ENCODE data around the gene HTR3B. TPM values are rescaled to one million over a fixed set of nuclear protein-coding genes. Genes with fewer than 3 reads are reported as not detected.
"Not testable (repeated sequence)": the region's sequence is repeated elsewhere in the genome, so short reads cannot be mapped to it uniquely, and the experiment has no call there.

HTR3B gene
- total RNA-seq, 4 donors from 2014 or later, result not detected

DNA sequence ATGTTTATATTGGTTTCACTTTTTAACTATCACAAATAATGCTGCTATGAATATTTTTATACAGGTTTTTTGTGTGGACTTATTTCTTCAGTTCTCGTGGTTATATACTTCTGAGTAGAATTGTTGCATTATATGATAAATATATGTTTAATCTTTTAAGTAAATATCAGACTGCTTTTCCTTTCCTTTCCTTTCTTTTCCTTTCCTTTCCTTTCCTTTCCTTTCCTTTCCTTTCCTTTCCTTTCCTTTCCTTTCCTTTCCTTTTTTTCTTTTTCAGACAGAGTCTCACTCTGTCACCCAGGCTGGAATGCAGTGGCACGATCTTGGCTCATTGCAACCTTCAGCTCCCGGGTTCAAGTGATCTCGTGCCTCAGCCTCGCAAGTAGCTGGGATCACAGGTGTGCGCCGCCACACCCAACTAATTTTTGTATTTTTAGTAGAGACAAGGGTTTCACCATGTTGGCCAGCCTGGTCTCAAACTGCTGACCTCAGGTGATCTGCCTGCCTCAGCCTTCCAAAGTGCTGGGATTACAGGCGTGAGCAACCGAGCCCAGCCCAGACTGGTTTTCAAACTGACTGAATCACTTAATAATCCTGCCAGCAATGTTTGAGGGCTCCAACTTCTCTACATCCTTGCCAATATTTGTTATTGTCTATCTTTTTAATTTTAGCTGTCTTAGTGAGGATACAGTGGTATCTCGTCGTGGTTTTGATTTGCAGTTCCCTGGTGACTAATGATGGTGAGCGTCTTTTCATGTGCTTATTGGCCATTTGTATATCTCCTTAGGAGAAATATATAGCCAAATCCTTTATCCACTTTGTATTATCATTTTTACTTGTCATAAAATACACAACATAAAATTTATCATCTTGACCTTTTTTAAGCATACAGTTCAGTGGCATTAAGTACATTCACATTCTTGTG lies 21.9 kb downstream of the HTR3B start:
- in situ Hi-C loops (cut with MboI; ENCODE audit: low sequenced_read_pairs in 4 of 4), result no loop called here
- Histone ChIP-seq H3K36me3 (no peaks in the 10 kb centered on the region), H3K4me1 (no peaks in the 10 kb centered on the region), H3K4me3 (no peak overlapping the region), H3K27me3 (no peaks in the 10 kb centered on the region), H3K9me3 (no peaks in the 10 kb centered on the region), H3K27ac (no peak overlapping the region)
- ATAC-seq, result no peak
- no peak for TF ChIP-seq POLR2A (IDR thresholded peaks at IDR 0.05)
- TF ChIP-seq, protein P1, sequence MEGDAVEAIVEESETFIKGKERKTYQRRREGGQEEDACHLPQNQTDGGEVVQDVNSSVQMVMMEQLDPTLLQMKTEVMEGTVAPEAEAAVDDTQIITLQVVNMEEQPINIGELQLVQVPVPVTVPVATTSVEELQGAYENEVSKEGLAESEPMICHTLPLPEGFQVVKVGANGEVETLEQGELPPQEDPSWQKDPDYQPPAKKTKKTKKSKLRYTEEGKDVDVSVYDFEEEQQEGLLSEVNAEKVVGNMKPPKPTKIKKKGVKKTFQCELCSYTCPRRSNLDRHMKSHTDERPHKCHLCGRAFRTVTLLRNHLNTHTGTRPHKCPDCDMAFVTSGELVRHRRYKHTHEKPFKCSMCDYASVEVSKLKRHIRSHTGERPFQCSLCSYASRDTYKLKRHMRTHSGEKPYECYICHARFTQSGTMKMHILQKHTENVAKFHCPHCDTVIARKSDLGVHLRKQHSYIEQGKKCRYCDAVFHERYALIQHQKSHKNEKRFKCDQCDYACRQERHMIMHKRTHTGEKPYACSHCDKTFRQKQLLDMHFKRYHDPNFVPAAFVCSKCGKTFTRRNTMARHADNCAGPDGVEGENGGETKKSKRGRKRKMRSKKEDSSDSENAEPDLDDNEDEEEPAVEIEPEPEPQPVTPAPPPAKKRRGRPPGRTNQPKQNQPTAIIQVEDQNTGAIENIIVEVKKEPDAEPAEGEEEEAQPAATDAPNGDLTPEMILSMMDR (IDR thresholded peaks at IDR 0.05 in 4 of 5, conservative IDR thresholded peaks at IDR 0.05 in 1 of 5), result no peak
- no peak for DNase-seq
- intact Hi-C loops (cut with DNase I; ENCODE audit: low total_unique reads), result no loop called here

DNA sequence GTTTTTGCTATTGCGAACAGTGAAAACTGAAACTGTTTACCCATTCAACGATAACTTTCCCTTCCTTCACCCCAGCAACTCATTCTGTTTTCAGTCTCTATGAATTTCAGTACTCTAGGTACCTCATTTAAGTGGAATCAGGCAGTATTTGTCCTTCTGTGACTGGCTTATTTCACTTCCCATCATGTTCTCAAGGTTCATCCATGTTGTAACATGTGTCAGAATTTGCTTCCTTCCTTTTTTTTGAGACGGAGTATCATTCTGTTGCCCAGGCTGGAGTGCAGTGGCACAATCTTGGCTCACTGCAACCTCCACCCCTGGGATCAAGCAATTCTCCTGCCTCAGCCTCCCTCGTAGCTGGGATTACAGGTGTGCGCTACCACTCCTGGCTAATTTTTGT lies 23.7 kb downstream of the HTR3B start:
- H3K9me3 ChIP-seq, result no peaks in the 10 kb centered on the region
- H3K4me1 ChIP-seq, result no peaks in the 10 kb centered on the region
- TF ChIP-seq, protein P1 (IDR thresholded peaks at IDR 0.05 in 4 of 5, conservative IDR thresholded peaks at IDR 0.05 in 1 of 5), result no peak
- TF ChIP-seq POLR2A (IDR thresholded peaks at IDR 0.05), result no peak
- H3K27ac ChIP-seq, result no peak overlapping the region
- no peak for DNase-seq
- ATAC-seq, result no peak
- H3K36me3 ChIP-seq, result no peaks in the 10 kb centered on the region
- intact Hi-C loops (cut with DNase I; ENCODE audit: low total_unique reads) (no loop called here), in situ Hi-C loops (cut with MboI; ENCODE audit: low sequenced_read_pairs in 4 of 4) (no loop called here)
- H3K27me3 ChIP-seq, result peaks cover 0 to 2% (median 0%) of the 10 kb centered on the region in 3 donors
- no peak overlapping the region for H3K4me3 ChIP-seq

DNA sequence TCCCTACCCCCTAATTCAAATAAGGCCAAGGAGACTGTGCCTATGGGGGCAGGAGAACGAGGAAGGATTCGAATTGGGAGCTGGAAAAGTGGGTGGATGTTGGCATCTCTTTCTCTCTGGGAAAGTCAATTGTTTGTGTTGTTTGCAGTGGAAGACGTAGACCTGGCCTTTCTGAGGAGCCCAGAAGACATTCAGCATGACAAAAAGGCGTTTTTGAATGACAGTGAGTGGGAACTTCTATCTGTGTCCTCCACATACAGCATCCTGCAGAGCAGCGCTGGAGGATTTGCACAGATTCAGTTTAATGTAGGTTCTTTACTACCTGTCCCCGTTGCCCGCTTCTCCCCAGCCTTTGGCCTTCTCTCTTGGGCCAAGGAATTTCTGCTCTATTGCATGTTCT lies 28.2 kb downstream of the HTR3B start:
- H3K36me3 ChIP-seq, result no peaks in the 10 kb centered on the region
- no peak overlapping the region for H3K27ac ChIP-seq
- intact Hi-C loops (cut with DNase I; ENCODE audit: low total_unique reads) (no loop called here), in situ Hi-C loops (cut with MboI; ENCODE audit: low sequenced_read_pairs in 4 of 4) (no loop called here)
- H3K4me1 ChIP-seq, result no peaks in the 10 kb centered on the region
- peaks cover 0 to 2% (median 0%) of the 10 kb centered on the region in 3 donors for H3K27me3 ChIP-seq
- no peak for DNase-seq
- no peak for TF ChIP-seq POLR2A (IDR thresholded peaks at IDR 0.05)
- TF ChIP-seq, protein P1 (IDR thresholded peaks at IDR 0.05 in 4 of 5, conservative IDR thresholded peaks at IDR 0.05 in 1 of 5), result no peak
- ATAC-seq, result no peak
- H3K9me3 ChIP-seq, result no peaks in the 10 kb centered on the region
- H3K4me3 ChIP-seq, result no peak overlapping the region

DNA sequence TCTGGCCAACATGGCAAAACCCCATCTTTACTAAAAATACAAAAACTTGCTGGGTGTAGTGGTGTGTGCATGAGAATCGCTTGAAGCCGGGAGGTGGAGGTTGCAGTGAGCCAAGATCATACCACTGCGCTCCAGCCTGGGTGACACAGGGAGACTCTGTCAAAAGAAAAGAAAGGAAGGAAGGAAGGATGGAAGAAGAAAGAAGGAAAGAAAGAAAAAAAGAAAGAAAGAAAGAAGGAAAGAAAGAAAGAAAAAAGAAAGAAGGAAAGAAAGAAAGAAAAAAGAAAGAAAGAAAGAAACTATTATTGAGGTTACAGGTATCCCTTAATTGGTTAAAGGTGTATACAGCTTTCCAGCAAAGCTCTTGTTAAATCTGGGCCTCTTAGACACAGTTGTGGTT lies 29.6 kb downstream of the HTR3B start:
- ATAC-seq; H3K36me3 ChIP-seq; DNase-seq; intact Hi-C loops (cut with DNase I; ENCODE audit: low total_unique reads); in situ Hi-C loops (cut with MboI; ENCODE audit: low sequenced_read_pairs in 4 of 4); H3K9me3 ChIP-seq; H3K4me3 ChIP-seq; H3K27ac ChIP-seq; H3K4me1 ChIP-seq; H3K27me3 ChIP-seq: not testable (repeated sequence)

DNA sequence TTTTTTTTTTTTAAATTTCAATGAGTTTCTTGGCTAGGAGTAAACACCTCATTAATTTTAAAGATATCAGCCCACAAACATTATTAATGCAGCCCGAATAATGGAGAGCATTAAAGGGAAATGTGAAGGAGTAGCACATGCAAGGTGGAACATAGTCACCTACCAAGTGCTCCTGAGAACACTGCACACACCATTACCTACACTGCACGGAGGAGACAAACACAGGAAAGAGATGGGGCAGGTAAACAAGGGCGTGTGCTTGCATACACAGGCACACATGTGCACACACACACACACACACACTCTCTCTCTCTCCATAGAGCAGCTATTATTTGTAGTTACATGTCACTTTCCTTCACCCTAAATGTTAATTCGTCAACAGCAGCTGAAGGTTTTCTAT lies 30.2 kb downstream of the HTR3B start:
- no peaks in the 10 kb centered on the region for H3K9me3 ChIP-seq
- no peak overlapping the region for H3K27ac ChIP-seq
- no peak overlapping the region for H3K4me3 ChIP-seq
- no peak for TF ChIP-seq POLR2A (IDR thresholded peaks at IDR 0.05)
- TF ChIP-seq, protein P1 (IDR thresholded peaks at IDR 0.05 in 4 of 5, conservative IDR thresholded peaks at IDR 0.05 in 1 of 5), result no peak
- ATAC-seq (no peak), DNase-seq (no peak)
- H3K36me3 ChIP-seq, result no peaks in the 10 kb centered on the region
- H3K4me1 ChIP-seq, result no peaks in the 10 kb centered on the region
- in situ Hi-C loops (cut with MboI; ENCODE audit: low sequenced_read_pairs in 4 of 4), result no loop called here
- peaks cover 0 to 2% (median 0%) of the 10 kb centered on the region in 3 donors for H3K27me3 ChIP-seq
- intact Hi-C loops (cut with DNase I; ENCODE audit: low total_unique reads), result no loop called here

Data from gastrocnemius medialis (tissue), 4 donors.